Inflammatory macrophage treated with lipopolysaccharide for 1 hour (primary cell): Measurements from ENCODE around the gene FBXL16.

Experiments
- DNase-seq, 2 donors: peaks; one replicate each; pipeline ENCODE4 v3.0.0-alpha.2; 2020 to 2022

Gene FBXL16

DNA sequence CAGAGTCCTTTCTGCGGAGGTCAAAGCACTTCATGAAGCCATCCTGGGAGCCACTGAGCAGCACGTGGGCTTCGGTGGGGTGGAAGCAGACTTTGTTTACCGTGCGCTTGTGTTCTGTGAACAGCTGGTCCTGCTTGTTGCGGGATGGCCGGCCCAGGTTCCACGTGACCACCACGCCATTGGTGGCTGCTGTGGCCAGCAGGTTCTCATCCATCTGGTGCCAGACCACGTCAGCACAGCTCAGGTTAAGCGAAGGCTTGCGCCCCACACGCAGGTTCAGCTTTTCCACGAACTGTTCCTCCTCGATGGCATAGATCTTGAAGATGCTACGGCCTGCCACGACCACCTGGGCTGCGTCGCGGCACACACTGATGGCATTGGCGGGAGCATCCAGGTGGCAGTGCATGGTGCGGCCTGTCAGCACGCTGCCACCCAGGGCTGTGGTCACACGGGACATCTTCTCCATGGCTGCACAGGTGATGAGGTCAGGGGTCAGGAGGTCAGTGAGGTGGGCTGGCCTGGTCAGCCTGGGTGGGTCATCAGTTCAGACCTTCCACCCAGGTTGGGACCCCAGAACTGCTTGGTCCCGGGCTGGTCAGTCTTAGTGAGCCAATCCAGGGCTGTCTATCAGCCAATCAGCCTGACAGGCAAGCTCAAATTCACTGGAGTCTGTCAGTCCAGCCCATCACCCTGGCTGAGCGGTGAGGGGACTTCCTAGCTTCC is 16.3 kb downstream of the FBXL16 start:
- DNase-seq = no peak

DNA sequence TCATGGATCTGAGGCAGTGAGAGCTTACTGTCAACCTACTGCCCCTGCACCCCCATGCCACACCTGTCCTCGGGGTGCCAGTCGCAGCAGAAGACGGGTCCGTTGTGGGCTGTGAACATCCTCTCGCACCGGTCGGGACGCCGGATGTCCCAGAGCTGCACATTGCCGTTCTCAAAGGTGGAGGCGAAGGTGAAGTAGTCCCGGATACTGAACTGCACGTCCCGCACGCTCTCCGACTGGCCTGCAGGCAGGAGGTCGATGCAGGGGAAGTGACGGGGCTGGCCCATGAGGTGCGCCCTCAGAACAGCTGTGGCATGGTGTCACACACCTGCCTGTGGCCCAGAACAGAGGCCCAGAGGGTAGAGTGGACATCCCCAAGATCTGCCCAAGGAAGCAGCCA is 18.1 kb downstream of the FBXL16 start:
- no peak for DNase-seq

DNA sequence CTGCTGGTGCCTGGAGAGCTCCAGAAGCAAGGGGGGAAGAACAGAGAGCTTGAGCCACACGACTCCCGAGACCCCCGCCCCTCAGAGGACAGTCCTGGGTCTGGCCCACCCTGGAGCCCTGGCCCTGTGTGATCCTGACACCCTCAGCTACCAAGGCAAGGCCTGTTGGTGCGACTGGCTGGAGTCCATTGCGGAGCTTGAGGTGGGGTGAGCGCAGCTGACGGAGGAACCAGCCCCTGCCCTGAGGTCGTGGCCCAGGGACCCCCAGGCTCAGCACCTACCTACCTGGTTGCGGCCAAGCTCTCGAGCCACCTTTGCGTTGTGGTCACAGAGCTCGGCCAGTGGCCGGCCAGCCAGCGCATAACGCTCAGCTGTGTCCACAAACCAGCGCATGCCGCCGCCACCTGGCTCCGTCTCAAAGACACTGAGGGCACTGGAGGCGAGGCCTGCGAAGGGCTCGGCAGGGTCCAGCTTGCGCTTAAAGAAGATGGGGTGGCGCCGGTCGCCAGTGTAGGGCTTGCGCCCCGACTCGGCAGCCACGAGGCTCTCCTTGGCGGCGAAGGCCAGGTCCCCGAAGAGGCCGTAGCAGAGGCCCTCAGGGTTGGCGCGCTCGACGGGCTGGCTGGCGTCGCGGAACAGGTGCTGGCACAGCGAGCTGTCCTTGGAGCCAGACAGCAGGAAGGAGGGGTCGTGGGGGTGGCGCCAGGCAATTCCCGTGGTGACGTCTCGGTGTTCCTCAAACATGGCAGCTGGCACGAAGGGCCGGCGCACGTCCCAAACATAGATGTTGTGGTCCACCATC is 18.9 kb downstream of the FBXL16 start:
- DNase-seq = no peak

DNA sequence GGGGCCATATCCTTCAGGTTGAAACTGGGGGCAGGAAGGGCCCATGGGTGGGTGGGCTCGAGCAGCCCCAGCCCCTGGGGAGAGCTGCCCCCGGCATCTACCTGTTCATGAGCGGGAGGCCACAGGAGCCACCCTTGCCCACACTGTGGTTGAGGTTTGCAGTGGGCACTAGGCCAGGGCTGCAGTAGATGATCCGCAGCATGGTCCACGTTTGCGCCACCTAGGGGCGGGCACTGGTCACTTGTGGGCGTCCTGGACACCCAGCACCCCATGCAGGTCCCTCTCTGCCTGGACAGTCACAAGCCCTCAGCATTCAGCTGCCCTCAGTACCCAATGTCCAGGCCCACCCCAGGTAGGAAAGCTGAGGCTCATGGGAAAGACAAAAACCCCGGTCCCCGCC is 19.6 kb downstream of the FBXL16 start:
- DNase-seq = peak in 1 of 2 donors; percentile 40

DNA sequence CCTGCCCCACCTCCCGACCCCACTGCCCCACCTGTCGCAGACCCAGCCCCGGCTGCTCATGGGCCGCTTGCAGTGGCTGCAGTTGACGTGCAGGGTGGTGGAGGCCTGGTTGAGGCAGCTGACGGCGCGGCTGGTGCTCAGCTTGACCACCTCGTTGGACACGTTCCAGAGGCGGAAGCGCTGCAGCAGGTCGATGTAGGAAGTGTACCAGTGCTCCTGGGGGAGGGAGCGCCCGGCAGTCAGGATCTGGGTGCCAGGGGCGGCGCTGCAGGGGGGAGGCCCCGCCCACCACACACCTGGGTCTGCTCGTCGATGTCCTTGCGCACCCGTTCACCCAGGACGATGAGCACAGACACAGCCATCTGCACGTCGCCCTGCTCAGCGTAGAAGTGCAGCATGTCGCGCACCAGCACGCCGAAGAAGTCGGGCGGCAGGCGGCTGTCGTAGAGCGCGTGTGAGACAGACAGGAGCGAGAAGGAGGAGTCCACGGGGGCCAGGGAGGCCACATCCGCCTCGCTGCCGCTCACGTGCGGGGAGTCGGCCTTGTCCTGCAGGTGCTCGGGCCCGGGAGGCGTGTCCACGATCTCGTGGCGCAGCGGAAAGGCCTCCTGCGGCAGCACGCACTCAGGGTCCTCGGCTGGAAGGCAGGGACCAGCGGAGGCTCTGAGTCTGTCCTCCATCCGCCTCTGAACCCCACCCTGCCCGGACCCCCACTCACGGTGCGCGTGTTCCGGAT is 20.5 kb downstream of the FBXL16 start:
- DNase-seq = no peak

DNA sequence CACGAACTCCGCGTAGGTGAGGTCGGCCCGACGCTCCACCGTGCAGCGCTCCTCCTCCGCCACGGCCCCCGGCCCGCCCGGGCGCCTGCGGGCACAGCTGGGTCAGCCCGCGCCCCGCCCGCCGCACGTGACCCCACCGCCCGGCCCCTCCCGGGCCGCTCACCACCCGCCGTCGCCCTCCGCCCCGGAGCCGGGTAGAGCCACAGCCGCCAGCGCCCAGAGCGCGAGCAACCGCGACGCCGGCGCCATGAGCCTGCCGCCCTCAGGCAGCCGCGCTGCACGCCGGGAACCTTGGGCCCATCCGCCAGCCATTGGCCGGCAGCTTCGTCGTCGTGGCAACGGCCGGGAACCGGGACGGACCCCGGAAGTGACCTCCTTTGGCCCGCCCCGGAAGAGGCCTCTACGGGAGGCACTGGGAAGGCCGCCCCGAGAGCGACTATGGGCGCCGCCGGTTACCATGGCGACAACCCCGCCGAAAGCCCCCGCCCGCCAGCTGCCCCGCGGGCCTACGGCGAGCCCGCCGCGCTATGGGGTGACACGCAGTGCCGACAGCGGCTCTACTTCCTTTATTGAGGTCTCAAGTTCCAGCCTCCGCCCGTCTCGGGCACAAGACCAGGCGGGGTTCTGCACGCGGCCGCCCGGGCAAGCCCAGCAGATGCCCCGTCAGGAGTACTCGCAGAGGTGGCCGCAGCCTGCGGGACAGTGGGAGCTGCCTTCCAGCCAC is 21.4 kb downstream of the FBXL16 start, which contains the start of gene JMJD8:
JMJD8 (minus strand) TSS at position 264 of the 724 bp plus-strand sequence; CDS start at position 249, 15 bp downstream.
- peak; percentile 95 to 98 for DNase-seq

DNA sequence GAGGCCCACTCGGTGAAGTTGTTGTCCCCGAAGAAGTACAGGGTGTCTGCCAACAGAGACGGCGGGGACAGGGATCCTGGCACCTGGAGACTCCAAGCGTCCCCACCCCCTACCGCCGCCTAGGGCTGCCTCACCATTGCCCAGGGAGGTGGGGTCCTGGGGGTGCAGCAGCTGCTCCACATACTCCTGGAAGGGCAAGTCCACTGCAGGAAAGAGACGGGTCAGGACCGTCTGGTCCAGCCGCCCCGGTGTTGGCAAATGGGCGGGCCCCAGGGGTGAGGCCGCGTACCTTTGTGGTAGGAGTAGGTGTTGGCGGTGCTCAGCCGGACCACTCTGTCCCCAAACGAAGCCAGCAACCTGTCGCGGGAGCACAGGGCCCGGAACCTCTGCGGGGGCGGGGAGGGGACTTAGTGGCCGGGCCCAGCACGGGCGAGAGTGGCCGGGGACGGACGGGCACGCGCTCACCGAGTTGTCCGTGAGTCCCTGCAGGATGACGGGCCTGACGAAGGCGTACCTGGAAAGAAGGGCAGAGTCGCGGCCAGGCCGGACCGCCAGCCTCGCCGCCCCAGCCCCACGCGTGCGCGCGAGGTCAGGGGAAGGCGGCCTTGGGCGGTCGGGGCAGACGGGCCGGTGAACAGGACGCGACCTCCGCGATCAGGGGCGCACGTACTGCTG is 22.1 kb downstream of the FBXL16 start:
- DNase-seq = no peak

DNA sequence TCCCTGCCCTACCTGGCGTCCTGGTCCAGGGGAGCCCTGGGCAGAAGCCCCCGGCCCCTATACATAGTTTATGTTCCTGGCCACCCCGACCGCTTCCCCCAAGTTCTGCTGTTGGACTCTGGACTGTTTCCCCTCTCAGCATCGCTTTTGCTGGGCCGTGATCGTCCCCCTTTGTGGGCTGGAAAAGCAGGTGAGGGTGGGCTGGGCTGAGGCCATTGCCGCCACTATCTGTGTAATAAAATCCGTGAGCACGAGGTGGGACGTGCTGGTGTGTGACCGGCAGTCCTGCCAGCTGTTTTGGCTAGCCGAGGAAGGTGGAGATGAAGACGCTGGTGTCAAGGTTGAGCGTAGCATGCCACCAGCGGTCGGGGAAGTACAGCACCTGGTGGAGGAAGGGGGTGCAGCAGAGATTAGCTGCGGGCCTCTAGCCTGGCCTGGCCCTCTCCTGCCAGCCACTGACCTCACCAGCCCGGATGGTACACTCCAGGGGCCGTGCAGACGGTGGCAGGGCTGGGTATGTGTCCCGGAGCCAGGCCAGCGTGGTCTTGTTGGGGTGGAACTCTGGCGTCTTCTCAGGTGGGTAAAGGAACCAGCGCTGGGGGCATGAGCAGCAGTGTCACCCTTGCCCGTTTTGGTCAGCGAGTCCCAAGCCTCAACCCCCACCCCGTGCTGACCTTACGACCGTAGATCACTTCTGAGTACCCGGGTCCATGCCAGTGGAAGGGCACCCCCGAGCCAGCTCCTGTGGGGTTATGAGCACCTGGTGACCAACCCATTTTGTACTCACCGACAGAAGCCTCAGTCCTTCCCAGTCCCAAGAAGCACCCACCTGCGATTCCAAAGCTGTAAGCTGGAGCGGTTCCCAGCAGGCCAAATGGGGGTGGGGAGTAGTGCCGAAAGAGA is 22.9 kb downstream of the FBXL16 start:
- DNase-seq = no peak

DNA sequence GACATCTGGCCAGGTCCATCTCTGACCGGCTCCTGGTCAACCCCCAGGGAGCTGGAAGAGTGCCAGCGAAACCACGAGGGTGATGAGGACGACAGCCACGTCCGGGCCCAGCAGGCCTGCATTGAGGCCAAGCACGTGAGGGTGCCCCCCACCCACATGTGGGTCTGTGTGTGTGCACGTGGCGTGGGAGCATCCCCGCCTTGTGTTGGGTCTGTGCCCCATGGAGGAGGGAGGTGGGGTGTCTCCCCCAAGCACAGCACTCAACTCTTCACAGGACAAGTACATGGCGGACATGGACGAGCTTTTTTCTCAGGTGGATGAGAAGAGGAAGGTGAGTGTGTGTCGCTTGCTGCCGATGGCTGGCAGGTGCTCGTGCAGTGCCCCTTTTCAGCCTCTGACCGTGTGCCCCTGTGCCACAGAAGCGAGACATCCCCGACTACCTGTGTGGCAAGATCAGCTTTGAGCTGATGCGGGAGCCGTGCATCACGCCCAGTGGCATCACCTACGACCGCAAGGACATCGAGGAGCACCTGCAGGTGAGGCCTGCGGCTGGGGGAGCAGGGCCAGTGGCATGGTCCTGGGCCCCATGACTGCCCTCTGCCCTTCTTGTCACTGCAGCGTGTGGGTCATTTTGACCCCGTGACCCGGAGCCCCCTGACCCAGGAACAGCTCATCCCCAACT is 23.7 kb downstream of the FBXL16 start:
- no peak for DNase-seq

DNA sequence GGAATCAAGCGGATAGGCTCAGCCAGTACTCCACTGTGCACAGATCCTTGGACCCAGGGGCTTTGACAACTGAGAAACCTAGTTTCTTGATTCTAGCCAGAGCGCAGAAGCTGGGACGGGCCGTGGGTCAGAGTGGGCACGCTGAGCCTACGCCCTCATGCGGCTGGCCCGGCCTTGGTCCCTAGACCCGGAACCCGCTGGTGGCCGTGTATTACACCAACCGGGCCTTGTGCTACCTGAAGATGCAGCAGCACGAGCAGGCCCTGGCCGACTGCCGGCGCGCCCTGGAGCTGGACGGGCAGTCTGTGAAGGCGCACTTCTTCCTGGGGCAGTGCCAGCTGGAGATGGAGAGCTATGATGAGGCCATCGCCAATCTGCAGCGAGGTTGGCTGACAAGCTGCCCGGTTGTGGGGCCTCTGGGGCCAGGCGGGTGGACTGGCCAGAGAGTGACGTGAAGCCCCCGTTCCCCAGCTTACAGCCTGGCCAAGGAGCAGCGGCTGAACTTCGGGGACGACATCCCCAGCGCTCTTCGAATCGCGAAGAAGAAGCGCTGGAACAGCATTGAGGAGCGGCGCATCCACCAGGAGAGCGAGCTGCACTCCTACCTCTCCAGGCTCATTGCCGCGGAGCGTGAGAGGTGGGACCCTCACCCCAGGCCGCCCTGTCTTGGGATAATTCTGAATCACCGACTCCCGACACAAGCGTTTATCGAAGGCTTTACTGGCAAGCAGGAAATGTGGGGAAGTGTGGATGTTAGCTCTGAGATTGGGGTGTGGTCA is 24.4 kb downstream of the FBXL16 start:
- DNase-seq = peak in 1 of 2 donors; percentile 25

DNA sequence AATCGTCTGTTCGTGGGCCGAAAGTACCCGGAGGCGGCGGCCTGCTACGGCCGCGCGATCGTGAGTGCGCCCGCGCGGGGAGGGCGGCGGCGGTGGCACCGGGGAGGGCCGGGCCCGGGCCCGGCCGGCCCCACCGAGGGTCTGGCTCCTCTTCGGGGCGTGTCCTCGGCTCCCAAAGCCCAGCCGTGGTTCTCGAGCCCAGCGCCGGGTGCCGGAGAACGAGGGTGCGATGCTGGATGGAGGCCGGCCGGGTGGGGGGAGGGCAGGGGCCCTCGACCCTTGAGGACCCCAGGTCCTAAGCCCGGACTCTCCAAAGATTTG is 25.0 kb downstream of the FBXL16 start:
- no peak for DNase-seq

DNA sequence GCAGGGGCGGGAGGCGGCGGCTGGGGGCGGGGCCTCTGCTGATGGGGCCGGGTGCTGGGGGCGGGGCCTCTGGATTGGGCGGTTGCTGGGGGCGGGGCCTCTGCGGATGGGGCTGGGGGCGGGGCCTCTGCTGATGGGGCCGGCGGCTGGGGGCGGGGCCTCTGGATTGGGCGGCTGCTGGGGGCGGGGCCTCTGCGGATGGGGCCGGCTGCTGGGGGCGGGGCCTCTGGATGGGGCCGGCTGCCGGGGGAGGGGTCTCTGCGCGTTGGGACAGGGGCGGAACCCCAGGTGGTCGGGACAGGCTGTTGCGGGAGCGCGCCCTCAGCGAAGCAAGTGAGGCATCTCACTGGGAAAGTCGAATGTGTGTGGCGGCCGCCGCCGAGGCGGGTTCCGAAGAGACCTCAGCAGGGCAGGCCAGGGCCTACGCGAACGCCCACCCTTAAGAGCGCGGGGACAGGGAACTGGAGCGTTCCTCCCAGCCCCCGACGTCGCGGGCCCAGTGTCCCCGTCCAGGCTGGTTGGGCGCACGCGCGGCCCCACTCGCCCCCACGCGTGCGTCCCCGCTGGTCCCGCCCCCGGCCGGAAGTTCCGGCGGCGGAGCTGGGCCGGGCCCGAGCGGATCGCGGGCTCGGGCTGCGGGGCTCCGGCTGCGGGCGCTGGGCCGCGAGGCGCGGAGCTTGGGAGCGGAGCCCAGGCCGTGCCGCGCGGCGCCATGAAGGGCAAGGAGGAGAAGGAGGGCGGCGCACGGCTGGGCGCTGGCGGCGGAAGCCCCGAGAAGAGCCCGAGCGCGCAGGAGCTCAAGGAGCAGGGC is 25.6 kb downstream of the FBXL16 start, which contains the start of gene STUB1:
STUB1 (plus strand) TSS at position 597 of the 811 bp plus-strand sequence; CDS start at position 713, 116 bp downstream.
- DNase-seq = peak; percentile 87 to 89

DNA sequence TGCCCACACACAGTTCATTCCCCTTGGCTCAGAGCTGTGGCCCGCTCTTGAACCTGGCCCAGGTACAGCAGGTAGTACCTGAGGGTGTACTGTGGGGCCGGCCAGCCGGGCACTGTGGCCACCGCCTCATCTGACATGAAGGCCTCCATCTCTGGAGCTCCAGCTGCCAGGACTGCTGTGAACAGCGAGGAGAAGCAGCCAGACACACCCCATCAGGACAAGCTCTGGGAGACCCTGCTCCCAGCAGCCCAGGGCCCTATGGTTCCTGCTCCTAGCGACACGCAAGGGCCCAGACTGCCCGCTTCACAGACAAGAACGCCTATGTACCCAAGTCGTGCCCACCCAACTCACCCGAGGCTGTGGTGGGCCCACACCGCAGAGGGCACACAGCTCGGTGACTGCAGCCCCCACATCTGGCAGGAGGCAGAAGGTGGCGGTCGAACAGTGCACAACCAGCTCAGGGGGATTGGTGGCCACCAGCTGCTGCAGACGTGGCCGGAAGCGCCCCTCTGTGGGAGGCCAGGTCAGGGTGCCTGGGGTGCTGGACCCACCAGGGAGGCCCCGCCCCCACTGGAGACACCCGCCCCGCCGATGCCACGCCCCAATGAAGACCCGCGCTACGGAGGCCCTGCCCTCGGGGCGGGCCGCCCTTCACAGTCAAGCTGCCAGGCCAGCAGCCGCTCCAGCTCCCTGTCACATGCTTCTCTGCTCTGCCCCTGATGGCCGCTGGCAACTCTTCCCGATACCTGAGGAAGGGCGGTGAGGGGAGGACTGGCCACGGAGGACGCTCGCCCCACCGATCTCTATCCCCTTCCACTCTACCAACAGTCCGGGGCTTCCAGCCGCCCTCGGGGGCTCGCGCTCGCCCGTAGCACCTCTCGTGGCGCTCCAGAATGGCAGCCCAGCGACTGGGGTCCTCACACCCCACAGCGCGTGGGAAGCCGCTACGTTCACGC is 26.5 kb downstream of the FBXL16 start:
- peak in 1 of 2 donors; percentile 39 for DNase-seq

DNA sequence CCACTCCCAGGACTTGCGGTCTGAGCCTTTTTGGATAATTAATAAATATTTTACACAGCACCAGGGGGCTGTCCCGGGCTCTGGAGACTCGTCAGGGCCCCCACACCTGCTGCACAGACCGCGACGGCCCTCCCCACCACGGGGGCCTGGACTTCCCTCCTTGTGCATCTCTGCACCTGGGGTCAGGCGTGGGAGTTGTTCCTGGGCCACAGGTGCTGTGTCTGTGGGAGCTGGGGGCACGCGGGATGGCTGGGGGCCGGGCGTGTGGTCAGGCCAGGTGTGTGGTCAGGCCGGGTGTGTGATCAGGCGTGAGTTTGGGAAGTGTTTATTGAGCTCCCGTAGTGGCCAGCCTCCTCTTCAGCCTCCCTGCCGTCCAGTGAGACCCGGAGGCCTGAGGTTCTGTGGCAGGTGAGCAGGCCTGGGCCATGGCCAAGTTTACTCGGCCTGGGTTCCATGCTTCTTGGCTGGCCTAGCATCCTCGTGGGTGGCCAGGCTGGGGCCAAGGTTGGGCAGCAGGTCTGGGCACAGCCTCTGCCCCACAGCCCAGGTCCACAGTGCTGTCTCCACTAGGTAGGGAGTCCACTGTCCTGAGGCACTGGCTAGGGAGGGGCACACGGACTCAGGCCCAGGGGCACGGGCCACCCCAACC is 27.3 kb downstream of the FBXL16 start:
- no peak for DNase-seq

DNA sequence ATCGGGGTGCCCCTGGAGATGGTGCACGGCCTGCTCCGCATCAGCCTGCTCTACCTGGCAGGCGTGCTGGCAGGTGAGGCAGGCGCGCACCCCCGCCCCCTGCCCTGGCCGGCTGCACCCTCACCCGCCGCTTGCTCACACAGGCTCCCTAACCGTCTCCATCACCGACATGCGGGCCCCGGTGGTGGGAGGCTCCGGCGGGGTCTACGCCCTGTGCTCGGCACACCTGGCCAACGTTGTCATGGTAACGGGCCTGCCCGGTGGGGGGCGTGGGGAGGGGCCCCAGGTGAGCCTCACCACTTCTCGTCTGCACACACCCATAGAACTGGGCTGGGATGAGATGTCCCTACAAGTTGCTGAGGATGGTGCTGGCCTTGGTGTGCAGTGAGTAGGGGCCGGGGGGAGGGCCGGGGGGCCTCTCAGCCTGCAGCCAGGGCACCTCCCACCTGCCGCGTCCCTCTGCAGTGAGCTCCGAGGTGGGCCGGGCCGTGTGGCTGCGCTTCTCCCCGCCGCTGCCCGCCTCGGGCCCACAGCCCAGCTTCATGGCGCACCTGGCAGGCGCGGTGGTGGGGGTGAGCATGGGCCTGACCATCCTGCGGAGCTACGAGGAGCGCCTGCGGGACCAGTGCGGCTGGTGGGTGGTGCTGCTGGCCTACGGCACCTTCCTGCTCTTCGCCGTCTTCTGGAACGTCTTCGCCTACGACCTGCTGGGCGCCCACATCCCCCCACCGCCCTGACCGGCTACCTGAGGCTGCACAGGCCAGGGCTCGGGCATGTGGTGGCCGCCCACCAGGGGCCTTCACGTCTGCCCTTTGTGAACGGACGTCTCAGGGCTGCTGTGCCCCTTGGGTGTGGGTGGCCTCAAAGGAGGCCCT is 28.0 kb downstream of the FBXL16 start:
- DNase-seq = no peak

DNA sequence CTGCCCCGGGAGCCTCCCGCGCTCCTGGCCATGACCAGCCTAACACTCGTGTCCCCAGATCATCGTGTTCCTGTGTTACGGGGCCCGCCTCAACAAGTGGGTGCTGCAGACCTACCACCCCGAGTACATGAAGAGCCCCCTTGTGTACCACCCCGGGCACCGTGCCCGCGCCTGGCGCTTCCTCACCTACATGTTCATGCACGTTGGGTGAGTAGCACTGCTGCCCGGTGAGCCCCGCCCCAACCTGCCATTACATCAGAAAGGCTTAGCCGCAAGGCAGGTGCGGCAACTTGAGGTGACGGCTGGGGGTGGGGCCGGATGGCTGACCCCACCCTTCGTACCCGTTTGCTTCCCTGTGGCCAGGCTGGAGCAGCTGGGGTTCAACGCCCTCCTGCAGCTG is 28.7 kb downstream of the FBXL16 start:
- DNase-seq = no peak
